BE2C (cell line): ENCODE data around the gene XYLT1.

Experiments
- DNase-seq: peaks from one replicate; pipeline ENCODE4 v3.0.0-alpha.2; 2020
- H3K27me3 ChIP-seq: fragments of 250-450 bp; sonication (Bioruptor Pico); 2 replicates; pipeline ENCODE4 v1.5.1; 2020; ENCODE audit warnings: mild to moderate bottlenecking
- H3K36me3 ChIP-seq: fragments of 250-450 bp; sonication (Bioruptor Pico); 2 replicates; pipeline ENCODE4 v1.5.1; 2020; ENCODE audit warnings: mild to moderate bottlenecking
- H3K4me1 ChIP-seq: fragments of 250-450 bp; sonication (Bioruptor Pico); 2 replicates; pipeline ENCODE4 v1.5.1; 2020
- H3K4me3 ChIP-seq: 2 replicates; pipeline ENCODE4 v1.5.1; 2011; ENCODE audit warnings: low read depth, low read length
- H3K9me3 ChIP-seq: fragments of 250-450 bp; sonication (Bioruptor Pico); 2 replicates; pipeline ENCODE4 v1.5.1; 2020
- TF ChIP-seq, protein P1 (sequence below): IDR thresholded peaks from 2 replicates; pipeline ENCODE4 v1.5.1; 2012; ENCODE audit warnings: mild to moderate bottlenecking, low read depth, low read length

Gene XYLT1

DNA sequence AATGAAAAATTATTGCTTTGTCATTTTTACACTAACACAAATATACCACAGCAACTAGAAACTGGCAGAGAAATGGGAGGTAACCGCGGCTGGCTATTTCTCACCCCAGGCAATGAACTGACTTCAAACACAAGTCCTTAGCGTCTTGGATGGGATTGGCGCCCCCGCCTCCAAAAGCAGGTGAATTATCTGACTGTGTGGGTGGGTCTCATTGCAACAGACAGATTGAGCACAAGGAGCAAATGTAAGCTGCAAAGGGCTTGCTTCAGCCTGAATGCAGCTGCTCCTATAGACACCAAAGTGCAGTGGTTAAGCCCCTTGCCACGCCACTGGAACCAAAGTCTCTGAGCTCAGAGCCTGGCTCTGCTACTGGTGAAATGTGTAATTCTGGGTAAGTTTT, 225.0 kb downstream of the XYLT1 start:
- TF ChIP-seq, protein P1, sequence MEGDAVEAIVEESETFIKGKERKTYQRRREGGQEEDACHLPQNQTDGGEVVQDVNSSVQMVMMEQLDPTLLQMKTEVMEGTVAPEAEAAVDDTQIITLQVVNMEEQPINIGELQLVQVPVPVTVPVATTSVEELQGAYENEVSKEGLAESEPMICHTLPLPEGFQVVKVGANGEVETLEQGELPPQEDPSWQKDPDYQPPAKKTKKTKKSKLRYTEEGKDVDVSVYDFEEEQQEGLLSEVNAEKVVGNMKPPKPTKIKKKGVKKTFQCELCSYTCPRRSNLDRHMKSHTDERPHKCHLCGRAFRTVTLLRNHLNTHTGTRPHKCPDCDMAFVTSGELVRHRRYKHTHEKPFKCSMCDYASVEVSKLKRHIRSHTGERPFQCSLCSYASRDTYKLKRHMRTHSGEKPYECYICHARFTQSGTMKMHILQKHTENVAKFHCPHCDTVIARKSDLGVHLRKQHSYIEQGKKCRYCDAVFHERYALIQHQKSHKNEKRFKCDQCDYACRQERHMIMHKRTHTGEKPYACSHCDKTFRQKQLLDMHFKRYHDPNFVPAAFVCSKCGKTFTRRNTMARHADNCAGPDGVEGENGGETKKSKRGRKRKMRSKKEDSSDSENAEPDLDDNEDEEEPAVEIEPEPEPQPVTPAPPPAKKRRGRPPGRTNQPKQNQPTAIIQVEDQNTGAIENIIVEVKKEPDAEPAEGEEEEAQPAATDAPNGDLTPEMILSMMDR = no peak
- H3K27me3 ChIP-seq = peaks cover 15% of the 10 kb centered on the region
- DNase-seq = no peak
- no peaks in the 10 kb centered on the region for H3K9me3 ChIP-seq
- no peaks in the 10 kb centered on the region for H3K4me1 ChIP-seq
- no peaks in the 10 kb centered on the region for H3K36me3 ChIP-seq
- H3K4me3 ChIP-seq = no peak overlapping the region

DNA sequence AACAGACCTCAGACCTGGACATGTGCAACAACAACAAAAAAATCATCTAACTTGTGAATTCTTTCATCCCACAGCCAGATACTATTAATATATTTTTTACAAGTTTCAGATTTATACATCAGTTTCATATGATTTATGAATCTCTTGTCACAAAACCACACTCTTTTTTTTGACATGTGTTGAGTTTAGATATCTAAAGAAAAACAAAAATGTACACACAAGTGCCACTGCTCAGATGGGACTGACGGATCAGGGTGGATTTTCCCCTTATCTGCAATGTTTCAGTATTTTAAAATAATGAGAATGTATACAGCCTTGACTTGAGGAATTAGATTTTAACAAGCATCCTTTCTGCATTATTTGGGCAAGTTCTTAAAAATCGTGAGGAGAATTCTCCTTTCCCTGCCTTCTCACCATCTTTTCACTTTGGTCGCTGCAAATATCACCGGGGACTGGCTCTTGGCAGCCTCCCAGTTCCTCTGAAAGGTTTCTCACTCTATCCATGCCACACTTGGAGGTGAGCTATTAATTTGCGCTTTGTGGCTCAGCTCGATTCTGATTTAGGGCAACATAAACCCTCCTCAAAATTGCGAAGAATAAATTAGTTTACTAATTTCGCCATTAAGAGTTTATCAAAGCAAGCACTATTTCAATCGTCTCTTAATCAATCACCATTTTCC, 225.7 kb downstream of the XYLT1 start:
- TF ChIP-seq, protein P1 = no peak
- Histone ChIP-seq H3K4me3 (no peak overlapping the region), H3K27me3 (peaks cover 15% of the 10 kb centered on the region), H3K4me1 (no peaks in the 10 kb centered on the region), H3K36me3 (no peaks in the 10 kb centered on the region), H3K9me3 (no peaks in the 10 kb centered on the region)
- DNase-seq = no peak

DNA sequence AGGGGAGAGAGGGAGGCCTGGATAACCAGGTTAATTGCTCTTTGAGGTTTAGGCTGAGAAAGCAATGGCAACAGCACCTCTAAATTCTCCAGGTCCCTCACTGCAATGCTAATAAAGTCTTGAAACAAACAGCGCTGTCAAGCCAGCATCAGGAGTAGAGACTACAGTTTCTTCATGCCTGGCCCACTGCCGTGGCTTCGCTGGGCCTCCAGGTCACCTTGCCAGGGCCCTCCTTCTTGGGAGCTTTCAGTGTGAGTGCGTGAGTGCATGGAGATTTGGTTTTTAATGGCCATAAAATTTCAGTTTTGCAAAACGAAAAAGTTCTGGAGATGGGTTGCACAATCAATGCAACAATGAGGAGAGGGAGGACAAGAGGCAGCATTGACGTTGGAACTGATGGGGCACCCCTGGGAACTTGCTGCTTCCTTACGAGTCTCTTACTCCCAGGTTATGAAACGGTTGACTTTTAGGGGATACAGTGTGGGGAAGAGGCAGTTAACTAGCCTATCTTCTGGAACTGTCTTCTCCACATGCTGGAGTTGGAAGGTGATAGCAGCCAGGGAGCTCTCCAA, 229.4 kb downstream of the XYLT1 start:
- peaks cover 15% of the 10 kb centered on the region for H3K27me3 ChIP-seq
- no peak overlapping the region for H3K4me3 ChIP-seq
- no peaks in the 10 kb centered on the region for H3K36me3 ChIP-seq
- no peaks in the 10 kb centered on the region for H3K4me1 ChIP-seq
- H3K9me3 ChIP-seq = no peaks in the 10 kb centered on the region
- no peak for DNase-seq
- TF ChIP-seq, protein P1 = no peak

DNA sequence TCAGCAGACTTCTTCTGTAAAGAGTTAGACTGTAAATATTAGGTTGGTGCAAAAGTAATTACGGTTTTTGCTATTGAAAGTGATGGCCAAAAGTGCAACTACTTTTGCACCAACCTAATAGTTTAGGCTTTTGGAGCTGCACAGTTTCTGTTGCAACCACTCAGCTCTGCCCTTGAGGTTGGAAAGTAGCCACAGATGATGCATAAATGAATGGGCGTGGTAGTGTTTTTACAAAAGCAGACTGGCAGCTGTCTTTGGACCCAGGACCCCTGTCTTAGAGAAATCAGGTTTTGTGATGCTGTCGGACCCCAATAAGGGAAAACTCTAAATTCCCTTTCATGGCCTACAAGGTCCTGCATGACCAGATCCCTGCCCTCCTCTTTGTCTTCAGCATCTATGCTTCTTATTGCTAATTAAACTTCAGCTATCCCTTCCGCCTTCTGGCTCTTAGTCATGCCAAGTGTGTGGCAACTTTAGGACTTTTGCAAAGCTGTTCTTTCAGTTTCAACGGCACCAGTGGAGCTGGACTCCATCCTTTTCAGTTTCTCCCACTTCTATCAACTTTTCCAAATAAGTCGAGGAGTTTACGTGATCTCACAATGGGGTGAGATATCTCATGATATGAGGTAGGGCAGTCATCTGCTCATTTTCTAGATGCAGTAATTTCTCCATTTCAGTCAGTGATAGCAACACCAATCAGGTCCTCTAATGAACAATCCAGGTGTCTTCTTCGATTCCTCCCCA, 232.3 kb downstream of the XYLT1 start:
- Histone ChIP-seq H3K4me1 (no peaks in the 10 kb centered on the region), H3K4me3 (no peak overlapping the region), H3K27me3 (no peaks in the 10 kb centered on the region), H3K9me3 (no peaks in the 10 kb centered on the region), H3K36me3 (no peaks in the 10 kb centered on the region)
- no peak for DNase-seq
- TF ChIP-seq, protein P1 = no peak

DNA sequence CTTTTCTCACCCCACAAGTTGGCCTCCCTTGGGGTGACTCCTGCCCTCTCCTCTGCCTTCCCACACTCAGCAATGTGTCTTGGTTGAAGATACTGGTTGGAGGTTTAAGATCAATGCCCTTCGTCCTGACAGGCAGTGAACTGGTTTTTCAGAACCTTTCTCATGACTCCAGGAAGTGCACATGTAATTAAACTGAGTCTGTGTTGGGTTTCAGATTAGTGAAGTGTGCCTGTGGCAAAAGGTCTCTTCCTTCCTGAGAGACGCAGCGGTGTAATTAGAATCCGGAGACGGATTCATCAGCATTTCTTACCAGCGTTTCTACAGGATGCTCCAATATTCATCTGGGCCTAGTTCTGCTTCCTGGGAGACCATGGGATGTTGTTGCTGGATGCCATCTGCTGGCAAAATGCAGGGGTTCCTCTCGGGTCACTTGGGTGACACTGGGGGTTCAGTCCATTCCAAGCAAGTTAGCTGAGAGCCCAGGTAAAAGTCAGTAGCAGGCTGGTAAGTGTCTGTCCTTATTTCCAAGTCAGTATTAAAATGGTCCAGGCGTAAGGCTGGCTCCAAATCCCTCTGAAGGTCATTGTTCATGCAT, 233.3 kb downstream of the XYLT1 start:
- no peak for DNase-seq
- Histone ChIP-seq H3K27me3 (no peaks in the 10 kb centered on the region), H3K9me3 (no peaks in the 10 kb centered on the region), H3K4me3 (no peak overlapping the region), H3K36me3 (no peaks in the 10 kb centered on the region), H3K4me1 (no peaks in the 10 kb centered on the region)
- TF ChIP-seq, protein P1 = no peak
